ENCODE data around the gene NEK4. TPM values are rescaled to one million over a fixed set of nuclear protein-coding genes. Genes with fewer than 3 reads are reported as not detected.
A peak's percentile ranks its signal among the peaks of the same experiment; 100 is the strongest.

The NEK4 gene
- total and polyA plus RNA-seq, 10 of the 15 experiments (the other 5 are each of a cell fraction or from before 2014, with no cell fraction given), result 7.0 to 29.1 (median 16.4) TPM

- no peaks in the 10 kb centered on the region for H3K79me2 ChIP-seq (ENCODE audit: control insufficient read depth, insufficient read depth, low read length)
- H3K27me3 ChIP-seq (replicated peaks in 1 of 2; ENCODE audit: control insufficient read depth in 2 of 2, insufficient read depth in 2 of 2, low read length in 1 of 2), result no peaks in the 10 kb centered on the region
- peak; percentile 13; the same call in 1 of the 2 replicates for TF ChIP-seq CREM (IDR thresholded peaks at IDR 0.05; ENCODE audit: low read depth)
- TF ChIP-seq MEF2A (IDR thresholded peaks at IDR 0.05; ENCODE audit: insufficient read depth, low read depth, low read length), result 0 out of 2 replicates have a peak, but pooled peaks have one; percentile 35
- TF ChIP-seq TCF3 (IDR thresholded peaks at IDR 0.05; ENCODE audit: borderline replicate concordance, insufficient read depth, low read depth, low read length), result peak; percentile 90; the same call in 1 of the 2 replicates
- no peak for TF ChIP-seq SMC3 (IDR thresholded peaks at IDR 0.05; ENCODE audit: borderline replicate concordance, low read length)
- TF ChIP-seq CBX5 (IDR thresholded peaks at IDR 0.05; ENCODE audit: low read depth), result peak; percentile 87; the same call in 1 of the 2 replicates
- no peak for TF ChIP-seq RCOR1 (conservative IDR thresholded peaks at IDR 0.05; ENCODE audit: low read depth, low read length)
- TF ChIP-seq EED (IDR thresholded peaks at IDR 0.05; ENCODE audit: low read depth), result peak; percentile 66
- TF ChIP-seq CREB1 (IDR thresholded peaks at IDR 0.05; ENCODE audit: low read depth), result 0 out of 2 replicates have a peak, but pooled peaks have one; percentile 15
- TF ChIP-seq HDAC6 (IDR thresholded peaks at IDR 0.05; ENCODE audit: unreplicated experiment), result no peak
- peak; percentile 85 for TF ChIP-seq RUNX3 (IDR thresholded peaks at IDR 0.05; ENCODE audit: low read length)
- no peak for TF ChIP-seq BACH1 (IDR thresholded peaks at IDR 0.05; ENCODE audit: borderline replicate concordance)
- TF ChIP-seq TCF12 (IDR thresholded peaks at IDR 0.05; ENCODE audit: low read depth, low read length), result 0 out of 2 replicates have a peak, but pooled peaks have one; percentile 50
- H3K4me3 ChIP-seq, result no peak overlapping the region
- CTCF ChIA-PET, result interaction anchor here (0.9 to 2.1 kb wide), 3 partner anchors 20 to 78 kb away, joined by 3 to 6 read pairs (median 4); no protein-coding TSS in a partner anchor
- H4K20me1 ChIP-seq (ENCODE audit: control insufficient read depth, insufficient read depth), result no peaks in the 10 kb centered on the region
- peak overlapping the region; percentile 45 for H3K4me2 ChIP-seq (ENCODE audit: control insufficient read depth, insufficient read depth)
- no peaks in the 10 kb centered on the region; a peak in 1 of 4 replicates for H3K36me3 ChIP-seq (ENCODE audit: control insufficient read depth in 2 of 2, insufficient read depth in 2 of 2, low read length in 1 of 2)
- DNase-seq (ENCODE audit: low read depth, low spot score) (no peak), ATAC-seq (peak; percentile 71), FAIRE-seq (no peak)
- 72% methylated on average over 6 of the region's 6 CpGs for WGBS (ENCODE audit: insufficient coverage, insufficient replicate concordance, low lambda C conversion rate, missing lambda C conversion rate)
- RAD21 ChIA-PET (ENCODE audit: unreplicated experiment), result no interaction called here
- POLR2A ChIA-PET, result interaction anchor here (0.6 to 1.2 kb wide), 4 partner anchors 9 to 1185 kb away, joined by 3 to 5 read pairs (median 4); partner anchors contain the start of gene STIMATE
- intact Hi-C loops (cut with micrococcal nuclease; ENCODE audit: unreplicated experiment) (no loop called here), in situ Hi-C loops (cut with MboI) (no loop called here)
- BruUV-seq (replicated peaks), result no TSS peak
- SMC1A ChIA-PET (ENCODE audit: uncharacterized antibody, unreplicated experiment), result interaction anchor here (1.9 to 2.0 kb wide), 2 partner anchors 10 to 29 kb away, joined by 4 to 6 read pairs; no protein-coding TSS in a partner anchor
- H2AFZ ChIP-seq (ENCODE audit: control insufficient read depth, low read depth, low read length), result peak overlapping the region; percentile 53
- peaks cover 27% of the 10 kb centered on the region for H3K4me1 ChIP-seq (ENCODE audit: control insufficient read depth, insufficient read depth, low read length)
- H3K9me3 ChIP-seq (replicated peaks; ENCODE audit: control insufficient read depth, insufficient read depth, low read length), result peaks cover 2% of the 10 kb centered on the region; the same call in 2 of the 3 replicates
- H3K9ac ChIP-seq (ENCODE audit: control insufficient read depth, insufficient read depth, low read length), result no peak overlapping the region
- H3K27ac ChIP-seq (ENCODE audit: control insufficient read depth, insufficient read depth), result peak overlapping the region; percentile 27
Measured at GRCh38 chr3:52721002-52721729, 49.6 kb downstream of the NEK4 start.

Measured in GM12878 (cell line).